ENCODE measurements around the gene C6orf89. TPM values are rescaled to one million over a fixed set of nuclear protein-coding genes. Genes with fewer than 3 reads are reported as not detected.
A peak's percentile ranks its signal among the peaks of the same experiment; 100 is the strongest.

Gene C6orf89
- total RNA-seq, 4 donors from 2014 or later = 58.2 to 89.6 (median 68.9) TPM

- Histone ChIP-seq H3K4me3 (replicated peaks in 1 of 3) (no peak overlapping the region), H3K27ac (peak overlapping the region; percentile 34 to 70 (median 67)), H3K9me3 (no peaks in the 10 kb centered on the region), H3K27me3 (no peaks in the 10 kb centered on the region), H3K36me3 (peaks cover 55 to 70% of the 10 kb centered on the region in 2 donors), H3K4me1 (peaks cover 62 to 66% of the 10 kb centered on the region in 2 donors)
- peak; percentile 90 to 91 for DNase-seq
- intact Hi-C loops (cut with DNase I) = loop anchor here (5.0 kb wide), 1 partner anchor 57 kb away; no protein-coding TSS in a partner anchor
- TF ChIP-seq, protein P1, sequence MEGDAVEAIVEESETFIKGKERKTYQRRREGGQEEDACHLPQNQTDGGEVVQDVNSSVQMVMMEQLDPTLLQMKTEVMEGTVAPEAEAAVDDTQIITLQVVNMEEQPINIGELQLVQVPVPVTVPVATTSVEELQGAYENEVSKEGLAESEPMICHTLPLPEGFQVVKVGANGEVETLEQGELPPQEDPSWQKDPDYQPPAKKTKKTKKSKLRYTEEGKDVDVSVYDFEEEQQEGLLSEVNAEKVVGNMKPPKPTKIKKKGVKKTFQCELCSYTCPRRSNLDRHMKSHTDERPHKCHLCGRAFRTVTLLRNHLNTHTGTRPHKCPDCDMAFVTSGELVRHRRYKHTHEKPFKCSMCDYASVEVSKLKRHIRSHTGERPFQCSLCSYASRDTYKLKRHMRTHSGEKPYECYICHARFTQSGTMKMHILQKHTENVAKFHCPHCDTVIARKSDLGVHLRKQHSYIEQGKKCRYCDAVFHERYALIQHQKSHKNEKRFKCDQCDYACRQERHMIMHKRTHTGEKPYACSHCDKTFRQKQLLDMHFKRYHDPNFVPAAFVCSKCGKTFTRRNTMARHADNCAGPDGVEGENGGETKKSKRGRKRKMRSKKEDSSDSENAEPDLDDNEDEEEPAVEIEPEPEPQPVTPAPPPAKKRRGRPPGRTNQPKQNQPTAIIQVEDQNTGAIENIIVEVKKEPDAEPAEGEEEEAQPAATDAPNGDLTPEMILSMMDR (IDR thresholded peaks at IDR 0.05) = no peak
- no peak for TF ChIP-seq POLR2A (IDR thresholded peaks at IDR 0.05)
- 69 to 73% methylated on average over 9 to 11 of the region's 14 CpGs for WGBS, 2 donors
Observed at GRCh38 chr6:36969240-36969691, 83.5 kb downstream of the C6orf89 start.

GRCh38 chr6:36969988-36970891 is 84.5 kb downstream of the C6orf89 start:
- no peaks in the 10 kb centered on the region for H3K27me3 ChIP-seq
- H3K27ac ChIP-seq = peak overlapping the region in 2 of 3 donors; percentile 67 to 70
- DNase-seq = no peak
- H3K4me1 ChIP-seq = peaks cover 54 to 56% of the 10 kb centered on the region in 2 donors
- TF ChIP-seq POLR2A (IDR thresholded peaks at IDR 0.05) = peak in 1 of 2 donors; percentile 12
- TF ChIP-seq, protein P1 (IDR thresholded peaks at IDR 0.05) = no peak
- WGBS, 2 donors = 72 to 85% methylated on average over 10 to 12 of the region's 17 CpGs
- no peak overlapping the region for H3K4me3 ChIP-seq (replicated peaks in 1 of 3)
- intact Hi-C loops (cut with DNase I) = loop anchor here (5.0 kb wide), 1 partner anchor 58 kb away; no protein-coding TSS in a partner anchor
- H3K36me3 ChIP-seq = peaks cover 65 to 79% of the 10 kb centered on the region in 2 donors
- H3K9me3 ChIP-seq = no peaks in the 10 kb centered on the region

- Histone ChIP-seq H3K36me3 (peaks cover 73 to 88% of the 10 kb centered on the region in 2 donors), H3K27ac (peak overlapping the region; percentile 40 to 70 (median 67))
Observed at GRCh38 chr6:36970892-36971842, 85.4 kb downstream of the C6orf89 start.

GRCh38 chr6:36971921-36972673 is 86.3 kb downstream of the C6orf89 start:
- no peaks in the 10 kb centered on the region for H3K9me3 ChIP-seq
- H3K4me3 ChIP-seq (replicated peaks in 1 of 3) = no peak overlapping the region
- WGBS, 2 donors = 40 to 54% methylated on average over 13 to 14 of the region's 14 CpGs
- H3K27me3 ChIP-seq = no peaks in the 10 kb centered on the region
- TF ChIP-seq, protein P1 (IDR thresholded peaks at IDR 0.05) = no peak
- no peak for TF ChIP-seq POLR2A (IDR thresholded peaks at IDR 0.05)
- peaks cover 80 to 96% of the 10 kb centered on the region in 2 donors for H3K36me3 ChIP-seq
- H3K4me1 ChIP-seq = peaks cover 53 to 66% of the 10 kb centered on the region in 2 donors
- intact Hi-C loops (cut with DNase I) = no loop called here
- H3K27ac ChIP-seq = peak overlapping the region; percentile 10 to 70 (median 67)
- peak; percentile 69 to 72 for DNase-seq

More at GRCh38 chr6:36970892-36971842, 85.4 kb downstream of the C6orf89 start:
- no peak for TF ChIP-seq POLR2A (IDR thresholded peaks at IDR 0.05)
- TF ChIP-seq, protein P1 (IDR thresholded peaks at IDR 0.05) = no peak
- H3K4me3 ChIP-seq (replicated peaks in 1 of 3) = no peak overlapping the region
- WGBS, 2 donors = 58 to 63% methylated on average over 13 to 14 of the region's 17 CpGs
- H3K9me3 ChIP-seq = no peaks in the 10 kb centered on the region
- peaks cover 53 to 64% of the 10 kb centered on the region in 2 donors for H3K4me1 ChIP-seq
- DNase-seq = no peak
- H3K27me3 ChIP-seq = no peaks in the 10 kb centered on the region
- intact Hi-C loops (cut with DNase I) = no loop called here

Data from thyroid gland (tissue), 4 donors.